HG02852 (cell line): Measurements from ENCODE around the gene ANAPC2.

ENCODE experiments used
- ATAC-seq: cut with Tn5 transposase; IDR thresholded peaks from one replicate; pipeline ENCODE4 v1.9.1; 2021; ENCODE audit warnings: mild to moderate bottlenecking, moderate library complexity; ENCODE audit not compliant: unreplicated experiment

The ANAPC2 gene

DNA sequence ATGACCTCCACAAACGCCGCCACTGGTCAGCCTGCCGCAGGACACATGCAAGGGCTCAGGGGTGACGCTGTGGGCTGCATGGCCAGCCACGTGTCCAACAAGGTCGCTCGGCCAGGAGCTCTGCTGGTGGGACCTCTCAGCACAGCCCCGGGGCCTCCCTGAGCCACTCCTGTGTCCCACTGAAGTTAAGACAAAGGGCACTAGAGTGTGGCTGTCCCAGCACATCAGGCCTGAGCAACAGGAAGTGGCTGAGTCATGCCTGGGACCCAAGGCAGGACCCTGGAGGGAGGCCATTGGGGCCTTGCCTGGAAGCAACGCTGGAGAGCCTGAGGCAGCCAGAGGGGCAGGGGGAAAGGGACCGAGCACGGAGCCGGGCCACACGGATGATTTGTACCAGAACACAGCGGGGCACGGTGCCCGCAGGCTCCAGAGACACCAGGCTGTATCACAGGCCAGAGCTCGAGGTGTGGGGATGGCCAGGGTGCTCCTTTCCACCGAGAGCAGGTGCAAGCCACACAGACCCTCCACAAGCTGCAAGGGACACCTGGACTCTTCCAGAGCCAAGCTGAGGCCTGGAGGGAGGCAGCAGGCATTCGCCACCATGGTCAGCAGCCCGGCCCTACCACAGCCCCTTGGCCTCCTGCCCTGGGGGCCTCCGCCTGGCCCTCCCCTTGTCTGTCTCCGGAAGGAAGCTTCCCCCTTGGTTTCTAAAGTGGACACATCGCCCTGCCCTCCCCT is 10.0 kb downstream of the ANAPC2 start:
- ATAC-seq = no peak

DNA sequence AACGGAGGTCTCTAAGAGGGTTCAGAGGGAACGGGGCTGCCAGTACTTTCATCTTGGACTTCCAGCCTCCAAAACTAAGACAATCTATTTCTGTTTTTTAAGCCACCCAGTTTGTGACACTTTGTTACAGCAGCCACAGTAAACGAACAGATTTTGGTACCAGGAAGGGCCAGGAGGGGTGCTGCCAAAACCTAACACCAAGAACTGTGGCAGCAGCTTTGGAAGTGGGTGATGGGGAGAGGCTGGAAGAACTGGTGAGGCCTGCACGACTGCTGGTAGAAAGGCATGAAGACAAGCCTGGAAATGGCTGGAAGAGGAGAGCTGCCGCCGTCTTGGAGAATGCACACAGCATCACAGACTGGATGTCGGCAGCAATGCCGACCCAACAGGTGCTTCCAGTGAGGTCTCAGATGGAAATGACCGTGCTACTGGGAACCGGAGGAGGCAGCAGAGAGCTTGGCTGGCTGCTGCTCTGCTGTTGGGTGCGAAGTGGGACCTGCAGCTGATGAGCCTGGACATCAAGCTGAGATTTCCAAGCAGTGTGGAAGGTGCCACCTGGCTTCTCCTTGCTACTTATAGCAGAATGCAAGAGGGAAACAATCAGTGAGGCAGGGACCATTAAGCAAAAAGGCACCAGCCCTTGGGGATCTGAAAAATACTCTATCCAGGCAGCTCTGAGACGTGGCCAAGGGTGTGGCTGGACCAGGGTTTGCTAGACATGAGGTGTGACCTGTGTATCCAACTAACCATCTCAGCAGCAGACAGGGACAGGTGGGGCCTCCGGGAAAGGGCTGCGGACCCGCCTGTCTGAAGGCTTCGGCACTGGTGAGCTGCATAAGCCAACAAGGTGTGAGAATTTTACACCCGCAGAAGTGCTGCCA is 11.8 kb downstream of the ANAPC2 start:
- no peak for ATAC-seq

DNA sequence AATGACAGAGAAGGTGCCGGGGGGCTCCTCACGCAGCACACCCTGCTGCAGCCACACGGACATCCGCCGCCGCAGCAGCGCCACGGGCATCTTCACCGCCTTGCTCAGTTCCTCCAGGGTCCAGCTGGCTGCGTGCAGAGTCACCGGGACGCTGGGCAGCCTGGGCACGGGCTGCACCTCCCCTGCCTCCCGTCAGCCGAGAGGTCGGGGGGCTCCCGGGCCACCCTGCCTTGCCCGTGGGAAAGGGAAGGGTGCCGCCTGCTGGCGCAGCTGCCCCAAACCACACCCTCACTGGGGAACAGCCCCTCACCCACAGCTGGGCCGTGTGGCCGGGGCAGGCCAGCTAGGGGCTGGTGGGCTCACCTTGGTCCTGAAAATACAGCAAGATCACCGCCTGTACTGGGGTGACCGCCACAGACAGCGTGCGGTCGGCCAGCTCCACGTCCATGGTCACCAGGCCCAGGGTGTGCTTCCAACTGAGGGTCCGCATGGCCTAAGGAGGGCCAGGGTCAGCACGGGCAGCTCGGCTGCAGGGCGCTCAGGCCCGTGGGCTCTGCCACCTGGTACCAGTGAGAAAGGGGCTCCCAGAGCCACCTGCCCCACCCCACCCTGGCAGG is 12.9 kb downstream of the ANAPC2 start:
- ATAC-seq = no peak

DNA sequence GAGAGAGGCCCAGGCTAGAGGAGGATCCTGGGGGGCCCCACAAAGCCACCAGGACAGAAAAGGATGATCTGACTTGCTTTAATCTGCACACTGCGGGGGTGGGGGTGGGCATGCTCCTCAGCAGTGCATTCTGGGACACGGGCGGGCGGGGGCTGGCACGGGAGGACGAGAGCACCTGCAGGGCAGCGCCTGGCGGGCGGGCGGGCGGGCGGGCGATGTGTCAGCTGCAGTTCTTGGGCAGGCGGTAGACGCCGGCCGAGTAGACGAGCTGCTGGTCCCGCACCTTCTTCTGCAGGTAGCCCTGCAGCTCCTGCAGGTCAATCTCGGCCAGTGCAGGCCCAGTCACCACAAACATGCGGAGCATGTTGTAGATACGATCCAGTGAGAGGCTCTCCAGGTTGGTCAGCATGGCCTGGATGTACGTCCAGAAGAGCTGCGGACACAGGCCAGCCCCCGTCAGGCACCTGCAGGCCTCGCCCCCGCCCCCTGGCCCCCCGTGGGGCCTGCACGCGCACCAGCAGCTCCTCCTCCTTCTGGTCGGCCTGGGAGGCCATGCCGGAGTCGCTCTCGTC is 13.6 kb downstream of the ANAPC2 start:
- ATAC-seq = no peak

DNA sequence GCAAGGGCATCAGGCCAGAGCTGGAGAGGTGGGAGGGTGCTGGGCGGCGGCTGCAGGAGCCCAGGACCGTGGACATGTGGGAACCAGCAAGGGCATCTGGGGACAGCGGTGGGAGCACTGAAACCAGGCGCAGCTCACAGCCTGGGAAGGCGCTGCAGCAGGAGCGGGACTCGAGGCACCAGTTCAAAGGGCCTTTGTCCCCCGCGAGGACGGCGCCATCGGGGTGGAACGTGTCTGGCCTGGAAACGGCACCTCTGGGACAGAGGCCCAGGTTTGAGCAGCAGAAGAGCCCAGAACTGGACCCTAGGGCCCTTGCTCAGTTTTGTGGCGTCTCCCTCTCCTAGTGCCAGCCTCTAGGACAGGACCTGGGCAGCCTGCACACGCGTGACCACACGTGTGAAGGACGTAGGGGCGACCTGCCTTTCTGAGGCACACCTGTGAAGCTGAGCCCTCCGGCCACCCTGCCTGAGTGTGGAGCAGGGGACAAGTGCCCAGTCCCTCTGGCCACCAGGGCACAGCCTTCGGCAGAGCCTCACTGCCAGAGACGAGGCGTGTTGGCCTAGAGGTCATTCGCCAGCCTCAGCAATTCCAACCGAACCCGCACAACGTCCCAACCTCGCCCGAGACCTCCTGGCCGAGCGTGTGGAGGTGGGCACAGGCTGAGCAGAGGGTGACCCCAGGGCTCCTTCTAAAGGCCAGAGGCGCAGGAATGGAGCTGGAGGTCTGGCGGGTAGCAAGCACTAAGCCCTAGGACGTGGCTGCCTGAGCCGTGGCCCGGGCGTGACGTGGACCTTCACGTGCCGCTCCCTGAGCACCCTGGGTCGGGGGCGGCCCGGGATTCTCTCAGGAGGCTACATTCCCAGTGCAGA is 14.3 kb downstream of the ANAPC2 start:
- ATAC-seq = no peak

DNA sequence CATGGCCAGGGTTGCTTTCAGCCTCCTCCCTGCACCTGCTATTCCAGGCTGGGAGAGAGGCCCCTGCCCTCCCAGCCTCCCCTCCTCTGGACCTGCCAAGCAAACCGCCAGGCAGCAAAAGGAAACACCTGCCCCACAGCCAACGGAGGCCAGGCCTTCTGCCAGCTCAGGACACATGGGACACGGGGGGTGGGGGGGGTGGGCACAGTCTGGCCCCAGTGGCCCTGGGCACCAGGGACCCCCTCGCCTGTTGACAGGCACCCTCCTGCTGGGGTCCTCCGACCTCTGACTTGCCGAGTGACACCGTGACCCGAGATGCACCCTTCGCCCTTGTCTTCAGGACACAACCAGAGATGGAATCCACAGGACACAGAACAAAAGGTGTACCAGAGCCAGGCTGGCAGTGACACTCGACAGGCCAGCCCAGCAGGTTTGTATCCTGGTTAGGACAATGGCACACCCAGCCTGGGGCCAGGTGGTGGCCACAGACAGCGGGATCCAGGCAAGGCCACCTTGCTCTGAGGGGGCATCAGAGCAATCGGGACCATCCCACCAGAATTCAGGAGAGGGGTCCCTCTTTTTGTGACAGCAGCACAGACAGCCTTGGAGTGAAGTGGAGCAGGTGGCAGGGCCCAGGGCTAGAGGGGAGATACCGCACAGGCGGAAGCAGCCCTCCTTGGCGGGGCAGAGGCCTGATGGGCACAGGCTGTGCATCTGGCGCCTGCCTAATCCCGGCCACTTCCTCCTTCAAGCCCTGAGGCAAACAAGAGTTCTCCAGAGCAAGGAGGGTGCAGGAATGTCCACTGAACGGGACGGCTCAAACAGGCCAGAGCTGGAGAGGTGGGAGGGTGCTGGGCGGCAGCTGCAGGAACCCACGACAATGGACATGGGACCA is 15.2 kb downstream of the ANAPC2 start:
- no peak for ATAC-seq

DNA sequence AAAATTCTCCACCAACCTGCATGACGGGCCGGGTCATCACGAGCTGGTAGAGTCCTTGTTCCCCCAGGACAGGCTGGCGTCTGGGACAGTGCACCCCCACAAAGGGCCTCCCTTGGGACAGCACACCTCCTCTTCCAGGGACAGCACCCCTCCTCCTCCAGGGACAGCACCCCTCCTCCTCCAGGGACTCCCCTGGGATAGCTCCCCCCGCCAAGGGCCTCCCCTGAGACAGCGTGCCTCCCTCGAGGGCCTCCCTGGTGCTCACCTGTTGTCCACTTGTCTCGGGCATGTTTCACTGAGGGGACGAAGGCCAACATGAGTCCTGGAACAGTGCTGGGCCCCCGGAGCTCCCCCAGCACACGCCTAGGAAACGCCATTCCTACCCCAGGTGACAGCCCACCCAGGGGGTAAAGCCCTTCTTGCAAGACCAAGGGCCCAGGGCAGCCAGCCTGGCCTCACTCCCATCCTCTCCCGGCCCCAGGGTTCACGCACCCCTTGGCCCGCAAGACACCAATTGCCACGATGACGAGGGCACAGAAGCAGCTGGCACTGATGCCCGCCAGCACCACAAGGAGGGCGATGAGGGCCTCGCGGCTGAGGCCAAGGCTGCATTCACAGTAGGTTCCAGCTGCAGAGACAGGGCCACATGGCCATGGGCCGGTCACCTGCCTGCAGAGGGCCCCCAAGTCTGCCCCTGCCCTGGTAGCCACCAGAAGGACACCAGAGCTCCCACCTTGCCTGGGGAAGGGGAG is 17.0 kb downstream of the ANAPC2 start:
- no peak for ATAC-seq

DNA sequence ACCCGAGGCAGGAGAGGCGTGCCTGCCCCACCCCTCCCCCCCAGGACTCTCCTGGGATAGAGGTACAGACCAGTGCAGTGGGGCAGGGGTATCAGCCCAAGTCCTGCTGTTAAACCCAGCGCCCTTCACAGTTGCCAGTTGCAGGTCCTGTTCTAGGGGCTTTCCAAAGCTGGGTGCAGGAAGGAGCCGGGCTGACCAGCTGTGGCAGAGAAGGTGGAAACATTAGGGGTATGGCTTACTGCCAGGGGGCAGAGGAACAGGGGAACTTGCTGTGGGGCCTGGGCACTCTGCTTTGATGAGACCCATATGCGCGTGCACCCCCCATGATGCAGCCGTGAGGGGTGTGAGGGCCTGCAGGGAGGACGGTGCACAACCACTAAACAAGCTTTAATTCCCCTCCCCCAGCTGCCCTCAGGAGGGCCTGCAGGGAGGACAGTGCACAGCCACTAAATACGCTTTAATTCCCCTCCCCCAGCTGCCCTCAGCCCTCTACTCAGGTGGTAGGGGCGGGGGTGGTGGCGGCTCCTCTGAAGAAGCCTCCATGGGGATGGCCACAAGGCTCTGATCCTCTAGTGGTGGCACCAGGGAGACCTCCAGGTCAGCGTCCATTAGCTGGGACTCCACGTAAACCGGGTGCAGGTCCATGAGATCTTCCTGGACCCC is 17.7 kb downstream of the ANAPC2 start:
- ATAC-seq = no peak

DNA sequence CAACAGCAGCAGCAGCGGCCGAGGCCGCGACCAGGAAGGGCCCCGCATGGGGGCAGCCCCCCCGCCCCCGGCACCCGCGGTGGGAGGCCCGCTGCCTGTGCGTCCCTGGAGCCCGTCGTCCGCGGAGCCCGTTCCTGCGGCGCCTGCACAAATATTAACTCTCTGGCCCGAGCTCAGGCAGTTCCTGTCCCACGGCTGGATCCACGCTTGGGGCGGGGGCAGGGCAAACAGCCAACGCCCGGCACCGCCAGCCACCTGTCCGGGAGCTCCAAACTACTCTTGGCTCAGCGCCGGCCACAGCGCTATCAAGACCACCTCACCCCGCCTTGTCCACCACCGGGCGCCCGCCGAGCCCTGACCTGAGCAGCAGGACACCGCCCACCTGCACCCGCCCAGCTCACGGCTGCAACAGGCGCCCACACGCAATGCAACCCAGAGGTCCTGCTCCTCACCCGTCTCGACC is 18.4 kb downstream of the ANAPC2 start, which contains the start of gene LRRC26:
Gene LRRC26, minus strand, starts transcription at position 156 of the 463 bp plus-strand sequence. Its CDS starts 108 bp downstream, at position 48.
- no peak for ATAC-seq

DNA sequence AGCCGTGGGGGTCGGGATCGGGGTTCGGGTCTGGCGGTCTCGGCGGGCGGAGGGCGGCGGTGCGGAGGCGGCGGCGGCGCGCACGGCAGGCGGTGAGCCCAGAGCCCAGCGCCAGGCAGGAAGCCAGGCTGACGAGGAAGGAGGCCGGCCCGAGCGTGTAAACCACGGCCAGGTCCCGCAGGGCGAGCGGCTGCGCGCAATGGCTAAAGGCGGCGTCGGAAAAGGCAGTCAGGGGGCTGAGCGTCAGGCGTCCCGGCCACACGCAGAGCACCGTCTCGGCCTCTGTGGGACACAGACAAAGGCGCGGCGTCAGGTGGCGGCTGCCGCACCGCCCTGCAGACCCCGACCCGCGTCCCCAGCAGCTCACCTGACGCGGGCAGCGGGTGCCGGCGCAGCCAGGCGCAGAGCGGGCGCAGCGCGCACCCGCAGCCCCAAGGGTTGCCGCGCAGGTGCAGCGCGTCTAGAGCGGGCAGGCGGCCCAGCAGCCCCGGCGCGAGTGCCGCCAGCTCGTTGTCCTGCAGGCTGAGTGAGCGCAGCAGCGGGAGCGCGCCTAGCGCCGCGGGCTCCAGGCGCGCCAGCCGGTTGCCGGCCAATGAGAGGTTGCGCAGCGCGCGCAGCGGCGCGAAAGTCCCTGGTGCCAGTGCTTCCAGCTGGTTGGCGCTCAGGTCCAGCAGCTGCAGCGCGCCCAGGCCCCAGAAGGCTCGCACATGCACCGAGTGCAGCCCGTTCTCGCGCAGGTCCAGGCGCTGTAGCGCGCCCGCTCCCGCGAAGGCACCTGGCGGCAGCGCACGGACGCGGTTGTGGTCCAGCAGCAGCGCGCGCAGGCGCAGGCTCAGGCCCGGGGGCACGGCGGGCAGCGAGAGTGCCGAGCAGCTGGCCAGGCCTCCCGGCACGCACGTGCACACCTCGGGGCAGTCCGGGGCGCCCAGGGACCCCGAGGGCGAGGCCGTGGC is 19.2 kb downstream of the ANAPC2 start:
- ATAC-seq = no peak

DNA sequence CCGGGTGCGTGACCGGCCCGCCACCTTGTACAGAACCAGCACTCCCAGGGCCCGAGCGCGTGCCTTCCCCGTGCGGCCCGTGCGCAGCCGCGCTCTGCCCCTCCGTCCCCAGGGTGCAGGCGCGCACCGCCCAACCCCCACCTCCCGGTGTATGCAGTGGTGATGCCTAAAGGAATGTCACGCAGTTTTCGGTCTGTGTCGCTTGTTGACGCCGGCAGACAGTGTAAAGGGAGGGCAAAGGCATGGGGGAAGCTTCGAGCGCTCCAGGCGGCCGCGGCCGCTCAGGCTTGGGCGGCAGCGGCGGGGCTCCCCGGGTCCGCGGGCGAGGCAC is 19.8 kb downstream of the ANAPC2 start:
- ATAC-seq = no peak

DNA sequence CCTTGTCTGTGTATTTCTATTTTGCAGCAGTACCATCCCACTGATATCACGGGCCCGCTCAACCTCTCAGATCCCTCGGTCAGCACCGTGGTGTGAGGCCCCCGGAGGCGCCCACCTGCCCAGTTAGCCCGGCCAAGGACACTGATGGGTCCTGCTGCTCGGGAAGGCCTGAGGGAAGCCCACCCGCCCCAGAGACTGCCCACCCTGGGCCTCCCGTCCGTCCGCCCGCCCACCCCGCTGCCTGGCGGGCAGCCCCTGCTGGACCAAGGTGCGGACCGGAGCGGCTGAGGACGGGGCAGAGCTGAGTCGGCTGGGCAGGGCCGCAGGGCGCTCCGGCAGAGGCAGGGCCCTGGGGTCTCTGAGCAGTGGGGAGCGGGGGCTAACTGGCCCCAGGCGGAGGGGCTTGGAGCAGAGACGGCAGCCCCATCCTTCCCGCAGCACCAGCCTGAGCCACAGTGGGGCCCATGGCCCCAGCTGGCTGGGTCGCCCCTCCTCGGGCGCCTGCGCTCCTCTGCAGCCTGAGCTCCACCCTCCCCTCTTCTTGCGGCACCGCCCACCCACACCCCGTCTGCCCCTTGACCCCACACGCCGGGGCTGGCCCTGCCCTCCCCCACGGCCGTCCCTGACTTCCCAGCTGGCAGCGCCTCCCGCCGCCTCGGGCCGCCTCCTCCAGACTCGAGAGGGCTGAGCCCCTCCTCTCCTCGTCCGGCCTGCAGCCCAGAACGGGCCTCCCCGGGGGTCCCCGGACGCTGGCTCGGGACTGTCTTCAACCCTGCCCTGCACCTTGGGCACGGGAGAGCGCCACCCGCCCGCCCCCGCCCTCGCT is 20.4 kb downstream of the ANAPC2 start:
- no peak for ATAC-seq

DNA sequence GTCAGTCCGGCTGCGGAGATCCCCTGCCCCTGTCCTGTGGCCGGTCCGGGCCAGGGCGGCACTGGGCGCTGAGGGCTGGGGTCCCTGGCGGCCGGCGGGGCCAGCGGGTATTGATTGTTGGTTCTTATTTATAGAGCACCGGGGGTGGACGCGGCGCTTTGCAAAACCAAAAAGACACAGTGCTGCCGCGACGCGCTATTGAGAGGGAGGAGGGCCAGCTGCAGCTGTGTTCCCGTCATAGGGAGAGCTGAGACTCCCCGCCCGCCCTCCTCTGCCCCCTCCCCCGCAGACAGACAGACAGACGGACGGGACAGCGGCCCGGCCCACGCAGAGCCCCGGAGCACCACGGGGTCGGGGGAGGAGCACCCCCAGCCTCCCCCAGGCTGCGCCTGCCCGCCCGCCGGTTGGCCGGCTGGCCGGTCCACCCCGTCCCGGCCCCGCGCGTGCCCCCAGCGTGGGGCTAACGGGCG is 21.0 kb downstream of the ANAPC2 start:
- no peak for ATAC-seq

DNA sequence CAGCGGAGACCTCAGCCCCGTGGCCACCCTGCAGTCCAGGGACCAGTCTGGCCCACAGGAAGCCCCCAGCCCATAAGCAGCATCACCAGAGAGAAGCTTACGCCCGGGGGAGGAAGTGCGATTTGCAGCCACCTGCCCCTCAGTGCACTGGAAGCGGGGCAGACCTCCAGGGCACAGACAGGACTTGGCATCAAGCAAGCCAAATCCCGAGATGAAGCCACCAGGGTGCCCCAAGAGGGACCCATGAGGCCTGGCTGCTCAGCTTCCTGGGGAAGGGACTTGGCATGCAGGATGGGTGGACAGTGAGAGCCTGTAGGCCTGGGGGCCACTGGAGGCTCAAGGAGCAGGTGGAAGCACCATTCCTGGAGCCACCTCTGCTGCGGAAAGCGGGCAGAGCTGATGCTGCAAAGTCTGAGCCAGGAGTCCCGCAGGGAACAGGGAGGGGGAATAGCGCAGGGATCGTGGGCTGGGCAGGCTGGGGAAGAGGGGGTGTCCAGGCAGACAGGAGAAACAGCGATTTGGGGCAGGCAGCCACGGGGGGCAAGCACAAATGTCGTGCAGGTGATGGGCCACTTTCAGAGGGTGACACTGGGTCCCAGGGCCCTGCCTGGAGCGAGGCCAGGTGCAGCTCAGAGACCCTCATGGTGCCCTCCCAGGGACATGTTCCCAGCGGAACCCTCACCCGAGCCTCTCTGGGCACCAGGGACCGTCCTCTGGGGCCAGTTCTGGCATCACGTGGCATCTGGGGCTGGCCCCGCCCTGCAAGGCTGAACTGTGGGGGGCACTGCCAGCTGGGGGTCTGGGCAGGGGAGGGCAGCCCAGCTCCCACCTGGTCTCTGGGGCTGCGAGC is 21.8 kb downstream of the ANAPC2 start:
- no peak for ATAC-seq

DNA sequence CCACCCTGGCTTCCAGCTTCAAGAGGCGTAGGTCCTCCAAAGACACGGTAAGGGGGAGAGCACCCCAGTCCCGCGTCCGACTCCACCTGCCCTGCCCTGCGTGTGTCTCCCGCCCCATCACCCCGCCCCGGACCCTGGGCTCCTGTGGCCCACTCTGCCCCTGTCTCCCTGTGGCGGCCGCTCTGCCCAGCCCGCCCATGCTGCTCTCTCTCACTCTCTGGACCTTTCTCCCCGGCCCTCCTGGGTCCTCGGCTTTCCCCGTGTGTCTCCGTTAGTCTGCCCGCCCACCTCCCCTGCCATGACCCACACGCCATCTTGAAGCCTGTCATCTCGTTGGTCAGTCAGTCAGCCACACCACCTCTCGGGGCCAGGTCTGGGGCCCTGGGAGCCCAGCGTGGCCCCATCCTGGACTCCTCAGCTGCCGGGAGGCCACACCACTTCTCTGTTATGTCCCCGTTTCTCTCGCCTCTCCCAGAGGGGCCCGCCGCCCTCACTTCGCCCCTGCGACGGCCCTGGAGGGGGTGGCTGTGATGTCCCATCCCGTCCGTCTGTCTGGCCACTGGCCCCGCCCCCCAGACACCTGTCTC is 23.0 kb downstream of the ANAPC2 start:
- ATAC-seq = no peak
